Breast epithelium (tissue), 3 donors: Measurements from ENCODE around the gene METTL21C.

ENCODE experiments used
- CTCF ChIP-seq, 3 donors: fragments of 450-650 bp; IDR thresholded peaks; one replicate each; pipeline ENCODE4 v1.5.1; 2016 to 2017; ENCODE audit warnings: antibody characterized with exemption in 3 of 3, mild to moderate bottlenecking in 3 of 3, moderate library complexity in 3 of 3
- POLR2A ChIP-seq: fragments of 450-650 bp; IDR thresholded peaks from one replicate; pipeline ENCODE4 v1.6.1; 2016; ENCODE audit warnings: antibody characterized with exemption, mild to moderate bottlenecking, moderate library complexity
- POLR2AphosphoS5 ChIP-seq, 3 donors: sonication (generic); formaldehyde crosslinking; IDR thresholded peaks; one replicate each; pipeline ENCODE4 v1.6.1; 2017; ENCODE audit warnings: antibody characterized with exemption in 3 of 3

- TF ChIP-seq CTCF (IDR thresholded peaks at IDR 0.05): no peak
- TF ChIP-seq POLR2AphosphoS5 (IDR thresholded peaks at IDR 0.05): no peak
- TF ChIP-seq POLR2A: no peak
Observed at GRCh38 chr13:102654756-102655155, 40.1 kb downstream of the METTL21C start.
